SK-N-SH (cell line): ENCODE results near the gene PCSK6. TPM values are rescaled to one million over a fixed set of nuclear protein-coding genes. Genes with fewer than 3 reads are reported as not detected.

Experiments
- CTCF ChIA-PET: fragments of 300-600, 350-600 bp; formaldehyde crosslinking; extraction: SDS; loops from one replicate; lab custom pipeline; 2021; lab: Yijun Ruan, JAX
- POLR2A ChIA-PET: fragments of 350-600 bp; sonication (Branson Sonifier 250); formaldehyde crosslinking; extraction: SDS; loops from one replicate; lab custom pipeline; 2020; ENCODE audit warnings: antibody characterized with exemption, inconsistent platforms; lab: Yijun Ruan, JAX
- DNase-seq: peaks from one replicate; pipeline ENCODE4 v3.0.0; 2012
- H2AFZ ChIP-seq: fragments of 200-600 bp; sonication (generic); 2 replicates; pipeline ENCODE4 v1.8.1; 2016; ENCODE audit warnings: antibody characterized with exemption, mild to moderate bottlenecking, low read depth
- H3F3A ChIP-seq: fragments of 200-600 bp; sonication (generic); replicated peaks from 2 replicates; pipeline ENCODE3; 2016; ENCODE audit warnings: antibody characterized with exemption, mild to moderate bottlenecking; ENCODE audit not compliant: insufficient read depth
- H3K27ac ChIP-seq, 2 experiments: fragments of 200-500 bp in 1 of 2; fragments of 200-600 bp in 1 of 2; sonication (Bioruptor generic) in 1 of 2; sonication (generic), shearing (Covaris generic) in 1 of 2; 2 replicates each; pipeline versions ENCODE4 v1.5.1 to v1.6.1; 2014 to 2016; ENCODE audit warnings: low read depth in 2 of 2, inconsistent platforms in 1 of 2, low read length in 1 of 2, mild to moderate bottlenecking in 1 of 2, mixed read lengths in 1 of 2
- H3K27me3 ChIP-seq: fragments of 200-600 bp; sonication (generic), shearing (Covaris generic); 2 replicates; pipeline ENCODE4 v1.6.1; 2016; ENCODE audit warnings: mixed run types; ENCODE audit not compliant: insufficient read depth
- H3K36me3 ChIP-seq, 2 experiments: fragments of 200-500 bp in 1 of 2; fragments of 200-600 bp in 1 of 2; sonication (Bioruptor generic) in 1 of 2; sonication (generic) in 1 of 2; replicated peaks in 1 of 2; 2 replicates each; pipeline versions ENCODE3 to v1.5.1; 2014 to 2016; ENCODE audit warnings: low read length in 1 of 2, mild to moderate bottlenecking in 1 of 2; ENCODE audit not compliant: insufficient read depth in 2 of 2, control insufficient read depth in 1 of 2
- H3K4me1 ChIP-seq, 2 experiments: fragments of 200-500 bp in 1 of 2; fragments of 200-600 bp in 1 of 2; sonication (Bioruptor generic) in 1 of 2; sonication (generic), shearing (Covaris generic) in 1 of 2; 2 replicates each; pipeline versions ENCODE4 v1.5.1 to v1.6.1; 2014 to 2016; ENCODE audit warnings: low read depth in 1 of 2, low read length in 1 of 2, mixed run types in 1 of 2; ENCODE audit not compliant: insufficient read depth in 2 of 2, control insufficient read depth in 1 of 2
- H3K4me2 ChIP-seq: fragments of 200-600 bp; sonication (generic), shearing (Covaris generic); 2 replicates; pipeline ENCODE4 v1.6.1; 2017; ENCODE audit warnings: mixed run types
- H3K4me3 ChIP-seq, 2 experiments: fragments of 200-500 bp in 1 of 2; fragments of 200-600 bp in 1 of 2; sonication (Bioruptor generic) in 1 of 2; sonication (generic), shearing (Covaris generic) in 1 of 2; 2 replicates each; pipeline versions ENCODE4 v1.5.1 to v1.8.1; 2014 to 2016; ENCODE audit warnings: low read depth in 2 of 2, inconsistent platforms in 1 of 2, low read length in 1 of 2, mild to moderate bottlenecking in 1 of 2, mixed read lengths in 1 of 2, moderate library complexity in 1 of 2
- H3K79me2 ChIP-seq: fragments of 200-600 bp; sonication (generic); 2 replicates; pipeline ENCODE4 v1.8.1; 2017; ENCODE audit warnings: mild to moderate bottlenecking; ENCODE audit not compliant: insufficient read depth
- H3K9ac ChIP-seq: fragments of 200-600 bp; sonication (generic); 2 replicates; pipeline ENCODE4 v1.6.1; 2017; ENCODE audit warnings: mixed run types
- H3K9me2 ChIP-seq: fragments of 200-600 bp; sonication (generic); 2 replicates; pipeline ENCODE4 v1.6.1; 2017; ENCODE audit warnings: mixed run types
- H3K9me3 ChIP-seq: fragments of 200-600 bp; sonication (generic); 2 replicates; pipeline ENCODE4 v1.6.1; 2017; ENCODE audit warnings: mixed run types, mild to moderate bottlenecking, moderate library complexity
- H4K20me1 ChIP-seq: fragments of 200-600 bp; sonication (generic); 2 replicates; pipeline ENCODE4 v1.6.1; 2017; ENCODE audit warnings: mild to moderate bottlenecking, mixed run types; ENCODE audit not compliant: insufficient read depth
- ELF1 ChIP-seq: IDR thresholded peaks from 2 replicates; pipeline ENCODE4 v1.4.0; 2012
- EZH2phosphoT487 ChIP-seq: fragments of 200-600 bp; sonication (generic); IDR thresholded peaks from 2 replicates; pipeline ENCODE4 v1.6.1; 2017; ENCODE audit warnings: low read depth, mixed run types, mild to moderate bottlenecking, antibody characterized with exemption, moderate library complexity, borderline replicate concordance
- FOSL2 ChIP-seq: IDR thresholded peaks from 2 replicates; pipeline ENCODE4 v1.4.0; 2012; ENCODE audit warnings: low read depth, mild to moderate bottlenecking, moderate library complexity, borderline replicate concordance
- FOXJ3 ChIP-seq: sonication (generic); formaldehyde crosslinking; IDR thresholded peaks from 2 replicates; pipeline ENCODE4 v1.5.1; 2020; ENCODE audit warnings: mild to moderate bottlenecking, missing genetic modification reagents
- GABPA ChIP-seq: IDR thresholded peaks from 2 replicates; pipeline ENCODE4 v1.4.0; 2012; ENCODE audit warnings: low read depth, mild to moderate bottlenecking
- MEF2A ChIP-seq: IDR thresholded peaks from 2 replicates; pipeline ENCODE4 v1.4.0; 2012; ENCODE audit warnings: low read depth, borderline replicate concordance
- MXI1 ChIP-seq: IDR thresholded peaks from 2 replicates; pipeline ENCODE4 v1.6.1; 2012; ENCODE audit warnings: mild to moderate bottlenecking, low read depth, low read length, improper control_type of control experiment
- SMC3 ChIP-seq: IDR thresholded peaks from 2 replicates; pipeline ENCODE4 v1.6.1; 2012; ENCODE audit warnings: low read depth, low read length, improper control_type of control experiment
- TEAD4 ChIP-seq: IDR thresholded peaks from 2 replicates; pipeline ENCODE4 v1.4.0; 2012; ENCODE audit warnings: mild to moderate bottlenecking, borderline replicate concordance; ENCODE audit not compliant: insufficient read depth
- YY1 ChIP-seq: IDR thresholded peaks from 2 replicates; pipeline ENCODE4 v1.4.0; 2012; ENCODE audit warnings: low read depth, mild to moderate bottlenecking
- WGBS: methylation state at CpG from one replicate; pipeline ENCODE4 v1.1.6; 2017; ENCODE audit warnings: low lambda C conversion rate; 5-methylcytosine and 5-hydroxymethylcytosine counted together
- polyA plus RNA-seq, 3 experiments: library from polyadenylated mRNA; depleted of rRNA; stranded (reverse); fragments of >200 nt; gene quantifications; 2 replicates each; pipeline ENCODE4 v1.2.3, GENCODE V29; 2012
- TF ChIP-seq, protein P1 (sequence below): fragments of 150-350 bp; IDR thresholded peaks from 2 replicates; pipeline ENCODE4 v1.6.1; 2016; ENCODE audit warnings: mild to moderate bottlenecking, low read depth, low read length
- TF ChIP-seq, protein P2 (sequence below): fragments of 150-350 bp; IDR thresholded peaks from 2 replicates; pipeline ENCODE4 v1.6.1; 2017; ENCODE audit warnings: antibody characterized with exemption, low read length, low read depth, borderline replicate concordance
- TF ChIP-seq, protein P3 (sequence below): IDR thresholded peaks from 2 replicates; pipeline ENCODE4 v1.6.1; 2012; ENCODE audit warnings: mild to moderate bottlenecking, low read depth, low read length, moderate library complexity

Gene PCSK6
- polyA plus RNA-seq, 1 of the 3 experiments (the other 2 are of a cell fraction) = 0.03 TPM

DNA sequence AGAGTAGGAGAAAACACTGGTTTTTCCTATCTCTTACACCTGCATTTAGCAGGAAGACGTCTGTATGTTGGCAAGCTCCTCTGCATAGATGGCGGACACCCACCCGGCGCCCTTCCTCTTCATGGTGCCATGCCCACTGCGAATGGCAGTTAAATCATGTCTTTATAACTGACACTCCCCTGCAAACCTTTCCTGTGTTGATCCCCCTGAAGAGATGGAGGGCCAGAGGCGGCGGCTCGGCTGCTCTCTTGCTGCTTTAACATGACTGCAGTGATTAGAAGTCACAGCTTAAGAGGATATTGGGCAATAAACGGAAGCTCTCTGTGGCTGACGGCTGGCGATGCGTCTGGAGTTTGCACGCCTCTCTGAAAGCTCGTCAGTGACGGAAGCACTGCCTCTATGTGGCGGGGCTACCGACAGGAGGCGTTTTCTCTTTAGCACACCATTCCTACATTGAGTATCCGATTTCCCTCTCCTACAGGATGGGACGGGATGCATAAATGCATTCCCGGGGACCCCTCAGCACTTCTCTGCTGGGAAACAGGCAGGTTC, 168.9 kb downstream of the PCSK6 start:
- POLR2A ChIA-PET = no interaction called here
- Histone ChIP-seq H3K9ac (no peak overlapping the region), H3K4me1 (peaks cover 0 to 14% of the 10 kb centered on the region in 2 experiments; a peak in 1 of 4 replicates), H3F3A (no peaks in the 10 kb centered on the region), H3K27ac (no peak overlapping the region), H3K9me3 (no peaks in the 10 kb centered on the region), H3K36me3 (no peaks in the 10 kb centered on the region), H3K9me2 (no peaks in the 10 kb centered on the region), H3K79me2 (no peaks in the 10 kb centered on the region), H4K20me1 (no peaks in the 10 kb centered on the region), H2AFZ (no peak overlapping the region), H3K4me3 (no peak overlapping the region)
- 78% methylated on average over 20 of the region's 21 CpGs for WGBS
- DNase-seq = no peak
- CTCF ChIA-PET = interaction anchor here (2.0 to 3.2 kb wide), 2 partner anchors 17 to 321 kb away, joined by 9 to 18 read pairs; no protein-coding TSS in a partner anchor
- no peak for TF ChIP-seq GABPA
- no peak for TF ChIP-seq YY1
- TF ChIP-seq, protein P1, sequence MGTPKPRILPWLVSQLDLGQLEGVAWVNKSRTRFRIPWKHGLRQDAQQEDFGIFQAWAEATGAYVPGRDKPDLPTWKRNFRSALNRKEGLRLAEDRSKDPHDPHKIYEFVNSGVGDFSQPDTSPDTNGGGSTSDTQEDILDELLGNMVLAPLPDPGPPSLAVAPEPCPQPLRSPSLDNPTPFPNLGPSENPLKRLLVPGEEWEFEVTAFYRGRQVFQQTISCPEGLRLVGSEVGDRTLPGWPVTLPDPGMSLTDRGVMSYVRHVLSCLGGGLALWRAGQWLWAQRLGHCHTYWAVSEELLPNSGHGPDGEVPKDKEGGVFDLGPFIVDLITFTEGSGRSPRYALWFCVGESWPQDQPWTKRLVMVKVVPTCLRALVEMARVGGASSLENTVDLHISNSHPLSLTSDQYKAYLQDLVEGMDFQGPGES = no peak
- TF ChIP-seq, protein P2, sequence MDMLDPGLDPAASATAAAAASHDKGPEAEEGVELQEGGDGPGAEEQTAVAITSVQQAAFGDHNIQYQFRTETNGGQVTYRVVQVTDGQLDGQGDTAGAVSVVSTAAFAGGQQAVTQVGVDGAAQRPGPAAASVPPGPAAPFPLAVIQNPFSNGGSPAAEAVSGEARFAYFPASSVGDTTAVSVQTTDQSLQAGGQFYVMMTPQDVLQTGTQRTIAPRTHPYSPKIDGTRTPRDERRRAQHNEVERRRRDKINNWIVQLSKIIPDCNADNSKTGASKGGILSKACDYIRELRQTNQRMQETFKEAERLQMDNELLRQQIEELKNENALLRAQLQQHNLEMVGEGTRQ = no peak
- no peak for TF ChIP-seq FOSL2
- TF ChIP-seq ELF1 = no peak
- no peak for TF ChIP-seq MXI1
- no peak for TF ChIP-seq SMC3
- no peak for TF ChIP-seq FOXJ3 (CRISPR knock-in tag)
- TF ChIP-seq EZH2phosphoT487 = no peak
- TF ChIP-seq MEF2A = no peak
- TF ChIP-seq, all 33 proteins: peak for 0
- Histone ChIP-seq H3K4me2 (no peak overlapping the region), H3K27me3 (no peaks in the 10 kb centered on the region; the same call in 1 of the 2 replicates)

DNA sequence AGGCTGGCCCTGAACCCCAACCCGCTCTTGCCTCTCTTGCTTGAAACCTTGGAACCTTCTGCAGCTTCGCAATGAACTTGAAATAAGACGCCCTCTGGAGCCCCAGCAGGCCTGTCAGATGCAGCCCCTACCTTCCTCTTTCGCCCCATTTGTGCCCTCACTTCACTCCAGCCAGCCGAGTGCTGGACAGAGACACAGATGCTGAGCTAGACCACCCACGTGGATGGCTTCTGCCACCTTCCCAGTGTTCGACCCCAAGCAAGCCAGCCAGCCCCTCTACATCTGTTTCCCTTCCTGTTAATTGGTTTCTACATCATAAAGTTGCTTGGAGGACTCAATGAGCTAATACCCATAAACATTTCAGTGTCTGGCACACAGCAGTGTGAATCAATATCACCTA, 170.7 kb downstream of the PCSK6 start:
- Histone ChIP-seq H3F3A (no peaks in the 10 kb centered on the region), H3K4me2 (no peak overlapping the region), H3K9me2 (no peaks in the 10 kb centered on the region), H3K4me1 (peaks cover 0 to 14% of the 10 kb centered on the region in 2 experiments; a peak in 1 of 4 replicates), H3K27me3 (no peaks in the 10 kb centered on the region; the same call in 1 of the 2 replicates), H3K27ac (no peak overlapping the region), H3K9ac (no peak overlapping the region), H3K9me3 (no peaks in the 10 kb centered on the region), H4K20me1 (no peaks in the 10 kb centered on the region), H3K79me2 (no peaks in the 10 kb centered on the region), H3K4me3 (no peak overlapping the region), H3K36me3 (no peaks in the 10 kb centered on the region), H2AFZ (no peak overlapping the region)
- TF ChIP-seq FOXJ3 (CRISPR knock-in tag) = 0 out of 2 replicates have a peak, but pooled peaks have one; percentile 28
- no peak for TF ChIP-seq TEAD4
- TF ChIP-seq, protein P3, sequence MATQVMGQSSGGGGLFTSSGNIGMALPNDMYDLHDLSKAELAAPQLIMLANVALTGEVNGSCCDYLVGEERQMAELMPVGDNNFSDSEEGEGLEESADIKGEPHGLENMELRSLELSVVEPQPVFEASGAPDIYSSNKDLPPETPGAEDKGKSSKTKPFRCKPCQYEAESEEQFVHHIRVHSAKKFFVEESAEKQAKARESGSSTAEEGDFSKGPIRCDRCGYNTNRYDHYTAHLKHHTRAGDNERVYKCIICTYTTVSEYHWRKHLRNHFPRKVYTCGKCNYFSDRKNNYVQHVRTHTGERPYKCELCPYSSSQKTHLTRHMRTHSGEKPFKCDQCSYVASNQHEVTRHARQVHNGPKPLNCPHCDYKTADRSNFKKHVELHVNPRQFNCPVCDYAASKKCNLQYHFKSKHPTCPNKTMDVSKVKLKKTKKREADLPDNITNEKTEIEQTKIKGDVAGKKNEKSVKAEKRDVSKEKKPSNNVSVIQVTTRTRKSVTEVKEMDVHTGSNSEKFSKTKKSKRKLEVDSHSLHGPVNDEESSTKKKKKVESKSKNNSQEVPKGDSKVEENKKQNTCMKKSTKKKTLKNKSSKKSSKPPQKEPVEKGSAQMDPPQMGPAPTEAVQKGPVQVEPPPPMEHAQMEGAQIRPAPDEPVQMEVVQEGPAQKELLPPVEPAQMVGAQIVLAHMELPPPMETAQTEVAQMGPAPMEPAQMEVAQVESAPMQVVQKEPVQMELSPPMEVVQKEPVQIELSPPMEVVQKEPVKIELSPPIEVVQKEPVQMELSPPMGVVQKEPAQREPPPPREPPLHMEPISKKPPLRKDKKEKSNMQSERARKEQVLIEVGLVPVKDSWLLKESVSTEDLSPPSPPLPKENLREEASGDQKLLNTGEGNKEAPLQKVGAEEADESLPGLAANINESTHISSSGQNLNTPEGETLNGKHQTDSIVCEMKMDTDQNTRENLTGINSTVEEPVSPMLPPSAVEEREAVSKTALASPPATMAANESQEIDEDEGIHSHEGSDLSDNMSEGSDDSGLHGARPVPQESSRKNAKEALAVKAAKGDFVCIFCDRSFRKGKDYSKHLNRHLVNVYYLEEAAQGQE = peak; percentile 74; the same call in 1 of the 2 replicates
- peak; percentile 57 for DNase-seq
- ChIA-PET CTCF (interaction anchor here (0.9 to 3.2 kb wide), 4 partner anchors 15 to 323 kb away, joined by 3 to 18 read pairs (median 6); no protein-coding TSS in a partner anchor), POLR2A (interaction anchor here (1.0 kb wide), 1 partner anchor 132 kb away, joined by 3 read pairs; no protein-coding TSS in a partner anchor)
- 25% methylated on average over 7 of the region's 7 CpGs for WGBS
